ENCODE measurements around the gene BTD. TPM values are rescaled to one million over a fixed set of nuclear protein-coding genes. Genes with fewer than 3 reads are reported as not detected.
"Not testable (repeated sequence)": the region's sequence is repeated elsewhere in the genome, so short reads cannot be mapped to it uniquely, and the experiment has no call there.

The BTD gene
- total RNA-seq, 1 experiment from 2014 or later, result 6.6 TPM

DNA sequence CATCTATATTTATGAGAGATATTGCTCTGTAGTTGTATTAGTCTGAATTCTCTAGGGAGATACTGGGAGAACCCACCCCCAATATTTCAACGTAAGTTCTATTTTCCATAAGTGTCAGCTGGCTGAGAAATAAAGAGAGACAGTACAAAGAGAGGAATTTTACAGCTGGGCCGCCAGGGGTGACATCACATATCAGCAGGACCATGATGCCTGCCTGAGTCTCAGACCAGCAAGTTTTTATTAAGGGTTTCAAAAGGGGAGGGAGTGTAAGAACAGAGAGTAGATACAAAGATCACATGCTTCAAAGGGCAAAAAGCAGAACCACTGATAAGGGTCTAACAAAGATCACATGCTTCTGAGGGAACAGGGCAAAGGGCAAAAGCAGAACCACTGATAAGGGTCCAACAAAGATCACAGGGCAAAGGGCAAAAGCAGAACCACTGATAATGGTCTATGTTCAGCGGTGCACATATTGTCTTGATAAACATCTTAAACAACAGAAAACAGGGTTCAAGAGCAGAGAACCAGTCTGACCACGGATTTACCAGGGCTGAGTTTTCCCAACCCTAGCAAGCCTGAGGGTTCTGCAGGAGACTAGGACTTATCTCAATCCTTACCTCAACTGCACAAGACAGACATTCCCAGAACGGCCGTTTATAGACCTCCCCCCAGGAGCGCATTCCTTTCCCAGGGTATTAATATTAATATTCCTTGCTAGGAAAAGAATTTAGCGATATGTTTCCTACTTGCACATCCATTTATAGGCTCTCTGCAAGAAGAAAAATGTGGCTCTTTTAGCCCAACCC, 18.3 kb downstream of the BTD start:
- H3K4me1 ChIP-seq; H3K4me3 ChIP-seq; DNase-seq; H3K27me3 ChIP-seq; H3K27ac ChIP-seq; H3K9me3 ChIP-seq (replicated peaks); H3K36me3 ChIP-seq: not testable (repeated sequence)

GRCh38 chr3:15623535-15624440, 22.2 kb downstream of the BTD start:
- Histone ChIP-seq H3K4me1 (no peaks in the 10 kb centered on the region), H3K36me3 (no peaks in the 10 kb centered on the region), H3K27ac (no peak overlapping the region), H3K27me3 (no peaks in the 10 kb centered on the region), H3K4me3 (no peak overlapping the region), H3K9me3 (replicated peaks) (peaks cover 7% of the 10 kb centered on the region; the same call in 1 of the 2 replicates)
- no peak for DNase-seq

DNA sequence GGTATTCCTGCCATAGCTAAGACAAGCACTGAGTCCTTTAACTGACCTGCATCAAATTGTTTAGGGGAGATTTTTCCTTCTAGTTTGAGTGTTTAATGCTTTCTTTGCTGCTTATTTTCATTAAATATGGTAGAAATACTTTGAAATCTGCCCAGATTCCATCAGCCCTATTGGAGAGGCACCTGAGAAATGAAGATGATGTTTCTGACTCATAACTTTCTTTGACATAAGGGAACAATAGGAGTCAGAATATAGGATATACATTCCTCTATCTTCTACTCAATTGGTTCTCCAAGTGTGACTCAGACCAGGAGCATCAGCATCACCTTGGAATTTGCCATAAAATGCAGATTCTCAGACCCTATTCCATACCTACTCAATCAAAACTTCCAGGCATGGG, 27.4 kb downstream of the BTD start:
- DNase-seq, result no peak
- Histone ChIP-seq H3K4me3 (no peak overlapping the region), H3K9me3 (replicated peaks) (no peaks in the 10 kb centered on the region), H3K27me3 (no peaks in the 10 kb centered on the region), H3K27ac (no peak overlapping the region), H3K4me1 (peaks cover 31% of the 10 kb centered on the region), H3K36me3 (no peaks in the 10 kb centered on the region)

DNA sequence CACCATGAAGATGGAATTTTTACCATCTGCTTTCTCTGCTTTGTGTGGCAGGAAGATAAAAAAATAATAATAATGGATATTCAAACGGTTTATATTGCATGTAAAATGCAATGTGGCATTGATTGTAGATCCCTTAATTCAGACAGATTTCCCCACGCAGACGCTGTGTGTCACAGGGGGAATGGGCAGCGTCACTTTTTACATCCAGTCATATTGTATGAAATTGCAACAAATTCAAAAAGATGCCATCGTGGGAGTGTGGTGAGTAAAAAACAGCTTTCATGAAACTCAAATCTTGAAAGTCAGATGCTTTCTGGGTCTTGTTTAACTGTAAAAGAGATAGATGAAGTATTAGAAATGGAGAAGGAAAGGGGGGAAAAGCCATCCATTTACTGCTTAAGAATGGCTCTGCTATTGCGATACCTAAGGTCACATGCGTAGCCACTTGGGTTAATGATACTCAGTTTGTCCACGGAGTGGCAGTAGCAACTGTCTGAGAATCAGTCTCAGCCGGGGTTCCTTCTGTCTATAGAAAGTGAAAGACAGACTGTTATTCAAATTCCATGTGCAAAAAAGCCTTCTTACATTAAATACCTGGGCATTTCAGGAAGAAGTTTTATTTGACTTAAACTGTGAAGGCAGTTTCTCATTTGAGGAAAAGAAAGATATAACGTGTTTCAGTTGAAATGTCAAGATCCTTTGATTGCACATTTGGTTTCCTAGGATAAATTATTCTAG, 28.5 kb downstream of the BTD start:
- Histone ChIP-seq H3K27me3 (no peaks in the 10 kb centered on the region), H3K4me1 (peaks cover 42% of the 10 kb centered on the region), H3K36me3 (no peaks in the 10 kb centered on the region), H3K27ac (peak overlapping the region; percentile 44), H3K9me3 (replicated peaks) (no peaks in the 10 kb centered on the region), H3K4me3 (peak overlapping the region; percentile 36)
- DNase-seq, result peak; percentile 71 to 84

- peak overlapping the region; percentile 44 for H3K27ac ChIP-seq
- H3K4me1 ChIP-seq, result peaks cover 46% of the 10 kb centered on the region
- H3K27me3 ChIP-seq, result no peaks in the 10 kb centered on the region
- H3K9me3 ChIP-seq (replicated peaks), result no peaks in the 10 kb centered on the region
- peak; percentile 19 to 60 for DNase-seq
- H3K4me3 ChIP-seq, result peak overlapping the region; percentile 36
- H3K36me3 ChIP-seq, result no peaks in the 10 kb centered on the region
Observed at GRCh38 chr3:15630646-15631350, 29.3 kb downstream of the BTD start.

DNA sequence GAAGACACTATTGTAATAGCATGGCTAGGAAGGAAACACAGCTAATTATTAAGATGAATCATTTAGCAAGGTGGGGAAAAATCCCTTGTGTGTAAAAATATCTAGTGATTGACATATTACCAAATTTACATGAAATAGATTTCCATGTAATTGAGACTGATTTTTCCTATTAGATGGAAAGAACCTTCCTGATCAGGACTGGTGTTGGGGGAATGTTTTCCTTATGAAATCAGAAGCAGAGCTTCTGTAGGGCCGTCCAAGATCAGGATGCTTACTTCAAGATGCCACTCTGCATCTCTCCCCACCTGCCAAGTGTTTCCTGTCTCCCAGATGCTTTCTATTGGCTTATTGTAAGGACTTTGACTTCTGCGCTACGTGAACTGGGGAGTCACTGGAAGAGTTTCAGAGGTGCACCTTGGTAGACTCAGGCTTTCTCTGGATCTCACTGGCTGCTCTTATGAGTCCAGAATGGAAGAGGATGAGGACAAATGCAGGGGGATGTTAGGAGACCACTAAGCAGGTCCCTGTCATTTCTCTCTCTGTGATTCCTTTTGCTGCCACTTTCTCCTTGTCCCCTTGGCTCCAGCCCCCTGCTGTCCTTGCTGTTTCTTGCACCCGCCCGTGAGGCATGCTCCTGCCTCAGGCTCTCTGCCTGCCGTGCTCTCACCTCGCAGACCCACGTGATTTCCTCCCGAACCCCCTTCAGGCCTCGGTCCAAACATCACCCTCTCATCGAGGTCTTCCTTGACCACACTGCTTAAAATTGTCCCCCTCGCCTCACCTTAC, 30.1 kb downstream of the BTD start:
- Histone ChIP-seq H3K4me1 (peaks cover 53% of the 10 kb centered on the region), H3K9me3 (replicated peaks) (no peaks in the 10 kb centered on the region), H3K27ac (peak overlapping the region; percentile 44), H3K27me3 (no peaks in the 10 kb centered on the region), H3K4me3 (no peak overlapping the region), H3K36me3 (no peaks in the 10 kb centered on the region)
- no peak for DNase-seq

DNA sequence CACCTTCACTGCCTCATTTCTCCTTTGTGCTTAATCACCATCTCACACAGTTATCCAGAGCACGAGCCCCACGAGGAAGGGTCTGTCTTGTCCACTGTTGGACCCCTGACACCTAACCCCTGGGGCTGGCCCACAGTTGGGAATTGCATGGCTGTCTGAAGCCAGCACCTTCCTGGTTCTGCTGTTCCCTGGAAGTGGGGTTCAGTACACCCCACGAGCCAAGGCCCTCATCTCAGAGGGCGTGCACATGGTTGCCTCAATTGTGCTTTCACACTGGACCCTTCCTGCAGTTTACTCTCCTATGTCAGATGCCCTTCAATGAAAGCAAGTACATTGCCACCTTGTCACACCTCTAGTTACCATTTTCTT, 30.7 kb downstream of the BTD start:
- Histone ChIP-seq H3K27me3 (no peaks in the 10 kb centered on the region), H3K4me1 (peaks cover 58% of the 10 kb centered on the region), H3K36me3 (no peaks in the 10 kb centered on the region), H3K4me3 (no peak overlapping the region), H3K27ac (no peak overlapping the region), H3K9me3 (replicated peaks) (no peaks in the 10 kb centered on the region)
- no peak for DNase-seq

- no peaks in the 10 kb centered on the region for H3K27me3 ChIP-seq
- peaks cover 66% of the 10 kb centered on the region for H3K4me1 ChIP-seq
- peak overlapping the region; percentile 97 for H3K27ac ChIP-seq
- no peak for DNase-seq
- no peak overlapping the region for H3K4me3 ChIP-seq
- H3K36me3 ChIP-seq, result no peaks in the 10 kb centered on the region
- H3K9me3 ChIP-seq (replicated peaks), result no peaks in the 10 kb centered on the region
Observed at GRCh38 chr3:15633159-15633558, 31.6 kb downstream of the BTD start.

GRCh38 chr3:15633766-15634598, 32.4 kb downstream of the BTD start:
- Histone ChIP-seq H3K36me3 (no peaks in the 10 kb centered on the region), H3K4me1 (peaks cover 73% of the 10 kb centered on the region), H3K9me3 (replicated peaks) (no peaks in the 10 kb centered on the region), H3K27me3 (no peaks in the 10 kb centered on the region), H3K4me3 (no peak overlapping the region), H3K27ac (peak overlapping the region; percentile 97)
- peak; percentile 76 to 77 for DNase-seq

DNA sequence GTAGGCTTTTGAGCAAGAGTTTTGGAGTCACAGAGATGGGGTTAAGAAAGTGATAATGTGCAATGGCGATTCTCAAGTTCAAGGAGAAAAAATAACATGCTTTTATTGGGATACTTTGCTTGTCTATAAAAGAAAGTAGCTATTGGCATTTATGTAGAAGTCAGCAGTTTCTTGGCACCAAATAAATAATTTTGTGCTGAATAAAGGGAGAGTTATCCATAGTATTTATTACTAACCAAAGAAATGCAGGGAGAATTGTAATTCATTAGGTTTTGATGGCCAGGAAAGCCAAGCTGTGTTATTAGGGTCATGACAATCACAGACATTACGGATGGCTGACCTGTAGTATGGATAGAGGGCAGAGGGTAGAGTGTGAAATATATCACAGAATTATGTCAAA, 33.1 kb downstream of the BTD start:
- H3K36me3 ChIP-seq, result no peaks in the 10 kb centered on the region
- no peak for DNase-seq
- H3K27me3 ChIP-seq, result no peaks in the 10 kb centered on the region
- peaks cover 73% of the 10 kb centered on the region for H3K4me1 ChIP-seq
- H3K4me3 ChIP-seq, result peak overlapping the region; percentile 5
- H3K9me3 ChIP-seq (replicated peaks), result no peaks in the 10 kb centered on the region
- peak overlapping the region; percentile 97 for H3K27ac ChIP-seq

- Histone ChIP-seq H3K36me3 (no peaks in the 10 kb centered on the region), H3K27me3 (no peaks in the 10 kb centered on the region), H3K4me1 (peaks cover 71% of the 10 kb centered on the region), H3K9me3 (replicated peaks) (no peaks in the 10 kb centered on the region), H3K27ac (peak overlapping the region; percentile 97), H3K4me3 (peak overlapping the region; percentile 41)
- DNase-seq, result peak; percentile 87 to 90
Observed at GRCh38 chr3:15635121-15635661, 33.6 kb downstream of the BTD start.

- H3K4me3 ChIP-seq, result peak overlapping the region; percentile 41
- H3K36me3 ChIP-seq, result no peaks in the 10 kb centered on the region
- DNase-seq, result peak; percentile 62 to 74
- no peaks in the 10 kb centered on the region for H3K27me3 ChIP-seq
- peaks cover 62% of the 10 kb centered on the region for H3K4me1 ChIP-seq
- peak overlapping the region; percentile 97 for H3K27ac ChIP-seq
- no peaks in the 10 kb centered on the region for H3K9me3 ChIP-seq (replicated peaks)
Observed at GRCh38 chr3:15636028-15636709, 34.6 kb downstream of the BTD start.
